DMS114 treated with DMSO at 0.1 percent for 48 hours (cell line): ENCODE results near the gene ODF4.
"Not testable (repeated sequence)": the region's sequence is repeated elsewhere in the genome, so short reads cannot be mapped to it uniquely, and the experiment has no call there.

ENCODE experiments used
- DNase-seq: peaks from one replicate; lab custom pipeline; 2025; ENCODE audit not compliant: unreplicated experiment; lab: John Stamatoyannopoulos, UW

ODF4 gene

GRCh38 chr17:8324923-8325322 is 14.7 kb upstream of the ODF4 start:
- no peak for DNase-seq

GRCh38 chr17:8326511-8327302 is 12.9 kb upstream of the ODF4 start:
- DNase-seq = no peak

GRCh38 chr17:8327303-8327649 is 12.4 kb upstream of the ODF4 start:
- no peak for DNase-seq

- no peak for DNase-seq
Measured at GRCh38 chr17:8332128-8332527, 7.5 kb upstream of the ODF4 start.

GRCh38 chr17:8332688-8333087 is 7.0 kb upstream of the ODF4 start:
- DNase-seq = no peak

GRCh38 chr17:8333281-8333680 is 6.4 kb upstream of the ODF4 start:
- DNase-seq = no peak

GRCh38 chr17:8337802-8338752 is 1.6 kb upstream of the ODF4 start:
- no peak for DNase-seq

- DNase-seq = no peak
Measured at GRCh38 chr17:8338753-8339140, 893 bp upstream of the ODF4 start.

- DNase-seq = no peak
Measured at GRCh38 chr17:8341456-8341855, 1.8 kb downstream of the ODF4 start.

GRCh38 chr17:8345052-8345690 is 5.5 kb downstream of the ODF4 start:
- no peak for DNase-seq

- no peak for DNase-seq
Measured at GRCh38 chr17:8345951-8346665, 6.5 kb downstream of the ODF4 start.

- DNase-seq = not testable (repeated sequence)
Measured at GRCh38 chr17:8347001-8347400, 7.4 kb downstream of the ODF4 start.

- DNase-seq = no peak
Measured at GRCh38 chr17:8350339-8350738, 10.7 kb downstream of the ODF4 start.

- no peak for DNase-seq
Measured at GRCh38 chr17:8353736-8354135, 14.1 kb downstream of the ODF4 start.

GRCh38 chr17:8354236-8354635 is 14.6 kb downstream of the ODF4 start:
- DNase-seq = no peak

- DNase-seq = no peak
Measured at GRCh38 chr17:8357910-8358309, 18.3 kb downstream of the ODF4 start.

- DNase-seq = no peak
Measured at GRCh38 chr17:8359769-8360168, 20.1 kb downstream of the ODF4 start.

- no peak for DNase-seq
Measured at GRCh38 chr17:8360260-8360659, 20.6 kb downstream of the ODF4 start.

GRCh38 chr17:8360751-8361150 is 21.1 kb downstream of the ODF4 start:
- no peak for DNase-seq

GRCh38 chr17:8362651-8363332 is 23.2 kb downstream of the ODF4 start:
- no peak for DNase-seq

GRCh38 chr17:8365143-8365542 is 25.5 kb downstream of the ODF4 start:
- DNase-seq = no peak
